ENCODE results near the gene RACK1. TPM values are rescaled to one million over a fixed set of nuclear protein-coding genes. Genes with fewer than 3 reads are reported as not detected.

RACK1 gene
- total and polyA plus RNA-seq, 2 donors (not counting 3 experiments of a cell fraction or from before 2014, with no cell fraction given), result 1,910 to 5,629 TPM

- no peaks in the 10 kb centered on the region for H3K9me1 ChIP-seq (replicated peaks; ENCODE audit: control insufficient read depth, extremely low read depth, insufficient read depth, low read length)
- FAIRE-seq (no peak), DNase-seq (ENCODE audit: low read depth, low spot score) (no peak)
- peaks cover 20% of the 10 kb centered on the region for H3K4me1 ChIP-seq (ENCODE audit: control insufficient read depth, extremely low read depth, insufficient read depth, low read length)
- TF ChIP-seq POLR2A (IDR thresholded peaks at IDR 0.05; ENCODE audit: low read depth, low read length), result no peak
- TF ChIP-seq MAX (IDR thresholded peaks at IDR 0.05; ENCODE audit: insufficient read depth, insufficient read length), result no peak
- TF ChIP-seq MYC (IDR thresholded peaks at IDR 0.05; ENCODE audit: low read depth, low read length), result no peak
- TF ChIP-seq JUN (IDR thresholded peaks at IDR 0.05; ENCODE audit: borderline replicate concordance, insufficient read depth, insufficient read length, low read depth), result no peak
- no peak for TF ChIP-seq FOS (IDR thresholded peaks at IDR 0.05; ENCODE audit: borderline replicate concordance, insufficient read depth, low read length)
- no peak for TF ChIP-seq GATA2 (IDR thresholded peaks at IDR 0.05; ENCODE audit: insufficient read depth, insufficient read length, low read depth, low read length)
- no peak for TF ChIP-seq CTCF (IDR thresholded peaks at IDR 0.05; ENCODE audit: extremely low read depth in 1 of 2, insufficient read depth in 1 of 2, low read depth in 1 of 2, low read length in 2 of 2)
- no peak for TF ChIP-seq EZH2 (IDR thresholded peaks at IDR 0.05; ENCODE audit: borderline replicate concordance, low read depth, low read length, severe bottlenecking)
- no peak for TF ChIP-seq POLR2AphosphoS5 (IDR thresholded peaks at IDR 0.05; ENCODE audit: insufficient read depth, low read depth, low read length)
- ChIA-PET CTCF (interaction anchor here (0.8 kb wide), 1 partner anchor 30 kb away, joined by 3 read pairs; no protein-coding TSS in a partner anchor), POLR2A (no interaction called here)
- dilution Hi-C loops (cut with MboI; ENCODE audit: extremely low pct_ligation_motif_present, low sequenced_read_pairs) (no loop called here), intact Hi-C loops (cut with micrococcal nuclease) (no loop called here)
- H3K27ac ChIP-seq (ENCODE audit: insufficient read depth, low read depth, low read length), result no peak overlapping the region
- H2AFZ ChIP-seq (ENCODE audit: low read depth, low read length), result no peak overlapping the region
- no peaks in the 10 kb centered on the region for H3K27me3 ChIP-seq (ENCODE audit: control insufficient read depth in 2 of 2, insufficient read depth in 2 of 2, low read length in 2 of 2)
- H3K4me2 ChIP-seq (ENCODE audit: insufficient read depth, low read length), result no peak overlapping the region
- H3K79me2 ChIP-seq (ENCODE audit: control insufficient read depth, insufficient read depth, low read length), result peaks cover 5% of the 10 kb centered on the region
- H3K36me3 ChIP-seq (ENCODE audit: control insufficient read depth in 2 of 2, extremely low read depth in 1 of 2, insufficient read depth in 2 of 2, low read length in 2 of 2), result no peaks in the 10 kb centered on the region
- no peaks in the 10 kb centered on the region for H3K9me3 ChIP-seq (replicated peaks; ENCODE audit: control insufficient read depth, insufficient read depth, low read length)
- H4K20me1 ChIP-seq (replicated peaks; ENCODE audit: control insufficient read depth, extremely low read depth, insufficient read depth, low read length), result no peaks in the 10 kb centered on the region
- BruUV-seq (replicated peaks), result no TSS peak
- no peak overlapping the region for H3K4me3 ChIP-seq (replicated peaks in 1 of 3; ENCODE audit: insufficient read depth in 1 of 3, low read depth in 1 of 3, low read length in 3 of 3)
- H3K9ac ChIP-seq (replicated peaks; ENCODE audit: extremely low read depth, insufficient read depth, low read length), result no peak overlapping the region
These were observed 23.6 kb downstream of the RACK1 start for GRCh38 chr5:181220178-181220515.

All from endothelial cell of umbilical vein (primary cell).